SK-N-MC (cell line): ENCODE measurements around the gene CHST15.

Experiments used
- FOXP2 ChIP-seq: optimal IDR thresholded peaks from 2 replicates; pipeline ENCODE3; 2011; ENCODE audit warnings: mild to moderate bottlenecking, moderate library complexity; ENCODE audit not compliant: insufficient read depth; ENCODE audit errors: extremely low read length, control extremely low read depth
- POLR2AphosphoS5 ChIP-seq: IDR thresholded peaks from 2 replicates; pipeline ENCODE4 v1.6.1; 2012; ENCODE audit warnings: mild to moderate bottlenecking, low read depth, low read length, borderline replicate concordance

DNA sequence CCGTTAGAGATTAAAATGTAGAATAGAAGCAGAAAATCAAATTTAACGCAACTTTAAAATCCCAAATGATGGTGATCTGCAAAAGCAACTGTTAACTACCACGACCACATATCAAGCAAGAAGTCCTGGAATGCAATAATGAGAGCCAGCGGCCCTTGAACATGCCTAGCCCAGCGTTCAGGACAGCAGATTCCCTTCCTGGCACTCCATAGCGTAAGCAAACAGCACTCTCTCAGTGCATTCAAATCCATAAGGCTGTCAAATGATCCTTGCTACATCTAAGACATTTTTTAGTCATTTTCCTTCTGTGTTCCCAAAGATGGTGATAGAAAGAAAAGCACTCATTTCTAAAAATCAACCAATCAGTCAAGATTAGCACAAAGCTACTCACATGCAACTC, 48.1 kb downstream of the CHST15 start:
- TF ChIP-seq POLR2AphosphoS5 (no peak), FOXP2 (no peak)
